ENCODE measurements around the gene TNPO1.

Gene TNPO1

GRCh38 chr5:72854419-72854818, 38.0 kb downstream of the TNPO1 start:
- no peak overlapping the region for H3K4me3 ChIP-seq
- no peaks in the 10 kb centered on the region for H3K9me3 ChIP-seq (replicated peaks in 1 of 11)
- H3K36me3 ChIP-seq, result peaks cover 69 to 100% (median 76%) of the 10 kb centered on the region in 11 experiments
- H3K27me3 ChIP-seq, result no peaks in the 10 kb centered on the region
- no peak overlapping the region for H3K4me2 ChIP-seq
- H3K9ac ChIP-seq, result no peak overlapping the region
- TF ChIP-seq Cebpa-rat (IDR thresholded peaks at IDR 0.05), result no peak
- peaks cover 81 to 100% (median 100%) of the 10 kb centered on the region in 11 experiments for H4K20me1 ChIP-seq
- no peak overlapping the region for H3K27ac ChIP-seq
- peaks cover 17 to 57% (median 26%) of the 10 kb centered on the region in 10 experiments for H3K4me1 ChIP-seq

DNA sequence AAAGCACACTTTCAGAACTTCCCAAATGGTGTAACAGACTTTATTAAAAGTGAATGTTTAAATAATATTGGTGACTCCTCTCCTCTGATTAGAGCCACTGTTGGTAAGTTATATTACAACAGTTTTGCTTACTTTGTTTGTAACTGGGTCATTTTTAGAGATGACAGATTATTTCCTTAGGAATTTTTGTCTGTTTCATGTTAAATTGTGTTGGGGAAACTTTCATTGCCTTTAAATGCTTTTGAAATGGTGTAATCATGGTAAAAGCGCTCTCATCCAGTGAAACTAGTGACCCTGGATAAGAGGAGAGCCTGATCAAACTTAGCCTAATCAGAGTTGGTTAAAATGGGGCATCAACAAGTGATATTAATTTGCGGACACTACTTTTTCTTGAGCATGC, 39.4 kb downstream of the TNPO1 start:
- H3K9me3 ChIP-seq (replicated peaks in 1 of 11), result no peaks in the 10 kb centered on the region
- H3K36me3 ChIP-seq, result peaks cover 83 to 100% (median 90%) of the 10 kb centered on the region in 11 experiments
- TF ChIP-seq Cebpa-rat (IDR thresholded peaks at IDR 0.05), result no peak
- H3K4me3 ChIP-seq, result no peak overlapping the region
- no peak overlapping the region for H3K9ac ChIP-seq
- H4K20me1 ChIP-seq, result peaks cover 77 to 100% (median 100%) of the 10 kb centered on the region in 11 experiments
- no peak overlapping the region for H3K4me2 ChIP-seq
- no peaks in the 10 kb centered on the region for H3K27me3 ChIP-seq
- no peak overlapping the region for H3K27ac ChIP-seq
- H3K4me1 ChIP-seq, result peaks cover 7 to 43% (median 12%) of the 10 kb centered on the region in 10 experiments

DNA sequence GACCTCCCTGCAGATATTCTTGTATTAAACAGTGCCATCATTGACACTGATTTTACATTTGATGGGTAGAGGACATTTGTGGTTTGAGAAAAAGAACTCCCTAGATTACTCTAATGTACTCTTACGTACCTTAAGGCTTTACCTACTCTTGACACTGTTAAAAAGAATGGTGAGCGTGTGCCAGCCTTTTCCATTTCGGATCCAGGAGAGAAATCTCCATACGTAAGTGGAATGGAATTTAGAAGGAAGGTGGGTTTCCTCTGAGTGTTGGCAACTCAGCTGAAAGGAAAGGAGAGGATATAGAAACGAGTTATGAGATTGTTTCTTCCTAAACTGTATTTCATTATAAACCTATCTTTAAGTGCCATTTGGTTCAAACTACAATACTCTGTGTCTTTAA, 40.9 kb downstream of the TNPO1 start:
- H3K36me3 ChIP-seq, result peaks cover 90 to 100% (median 96%) of the 10 kb centered on the region in 11 experiments
- H3K27ac ChIP-seq, result no peak overlapping the region
- no peak overlapping the region for H3K9ac ChIP-seq
- no peaks in the 10 kb centered on the region for H3K9me3 ChIP-seq (replicated peaks in 1 of 11)
- TF ChIP-seq Cebpa-rat (IDR thresholded peaks at IDR 0.05), result no peak
- no peak overlapping the region for H3K4me3 ChIP-seq
- H3K4me1 ChIP-seq, result peaks cover 0 to 27% (median under 1%) of the 10 kb centered on the region in 10 experiments; a peak in 9 of 20 replicates
- peaks cover 77 to 100% (median 98%) of the 10 kb centered on the region in 11 experiments; a peak in 21 of 22 replicates for H4K20me1 ChIP-seq
- no peak overlapping the region for H3K4me2 ChIP-seq
- no peaks in the 10 kb centered on the region for H3K27me3 ChIP-seq

GRCh38 chr5:72859127-72859526, 42.7 kb downstream of the TNPO1 start:
- H3K36me3 ChIP-seq, result peaks cover 91 to 100% (median 98%) of the 10 kb centered on the region in 11 experiments
- H3K9ac ChIP-seq, result no peak overlapping the region
- no peak overlapping the region for H3K4me3 ChIP-seq
- H3K27ac ChIP-seq, result no peak overlapping the region
- H4K20me1 ChIP-seq, result peaks cover 75 to 100% (median 95%) of the 10 kb centered on the region in 11 experiments; a peak in 21 of 22 replicates
- H3K4me2 ChIP-seq, result no peak overlapping the region
- no peak for TF ChIP-seq Cebpa-rat (IDR thresholded peaks at IDR 0.05)
- H3K27me3 ChIP-seq, result no peaks in the 10 kb centered on the region
- peaks cover 0 to 17% (median 0%) of the 10 kb centered on the region in 10 experiments; a peak in 3 of 20 replicates for H3K4me1 ChIP-seq
- H3K9me3 ChIP-seq (replicated peaks in 1 of 11), result no peaks in the 10 kb centered on the region

DNA sequence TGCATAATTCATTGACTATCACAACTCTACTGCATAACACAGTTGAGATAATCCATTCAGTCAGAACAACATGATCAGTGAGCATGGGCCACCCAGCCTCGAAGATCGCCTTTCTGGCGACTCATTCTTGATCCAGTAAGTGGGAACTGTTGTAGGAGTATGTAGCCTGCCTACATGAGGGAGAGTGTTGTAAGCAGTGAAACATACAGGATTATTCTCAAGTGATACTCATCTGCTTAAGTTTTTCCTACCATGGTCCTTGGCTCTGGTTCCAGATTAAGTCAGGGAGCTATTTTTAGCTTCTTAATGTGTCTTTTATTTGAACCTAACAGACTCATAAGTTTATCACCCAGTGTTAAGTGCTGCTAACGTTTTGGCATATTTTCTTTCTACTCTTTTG, 44.0 kb downstream of the TNPO1 start:
- H3K4me3 ChIP-seq, result no peak overlapping the region
- peaks cover 93 to 100% (median 98%) of the 10 kb centered on the region in 11 experiments for H3K36me3 ChIP-seq
- no peak overlapping the region for H3K4me2 ChIP-seq
- no peaks in the 10 kb centered on the region for H3K9me3 ChIP-seq (replicated peaks in 1 of 11)
- no peaks in the 10 kb centered on the region for H3K27me3 ChIP-seq
- peaks cover 0 to 17% (median 0%) of the 10 kb centered on the region in 10 experiments; a peak in 3 of 20 replicates for H3K4me1 ChIP-seq
- TF ChIP-seq Cebpa-rat (IDR thresholded peaks at IDR 0.05), result no peak
- H4K20me1 ChIP-seq, result peaks cover 66 to 100% (median 93%) of the 10 kb centered on the region in 11 experiments; a peak in 21 of 22 replicates
- H3K27ac ChIP-seq, result no peak overlapping the region
- H3K9ac ChIP-seq, result no peak overlapping the region

DNA sequence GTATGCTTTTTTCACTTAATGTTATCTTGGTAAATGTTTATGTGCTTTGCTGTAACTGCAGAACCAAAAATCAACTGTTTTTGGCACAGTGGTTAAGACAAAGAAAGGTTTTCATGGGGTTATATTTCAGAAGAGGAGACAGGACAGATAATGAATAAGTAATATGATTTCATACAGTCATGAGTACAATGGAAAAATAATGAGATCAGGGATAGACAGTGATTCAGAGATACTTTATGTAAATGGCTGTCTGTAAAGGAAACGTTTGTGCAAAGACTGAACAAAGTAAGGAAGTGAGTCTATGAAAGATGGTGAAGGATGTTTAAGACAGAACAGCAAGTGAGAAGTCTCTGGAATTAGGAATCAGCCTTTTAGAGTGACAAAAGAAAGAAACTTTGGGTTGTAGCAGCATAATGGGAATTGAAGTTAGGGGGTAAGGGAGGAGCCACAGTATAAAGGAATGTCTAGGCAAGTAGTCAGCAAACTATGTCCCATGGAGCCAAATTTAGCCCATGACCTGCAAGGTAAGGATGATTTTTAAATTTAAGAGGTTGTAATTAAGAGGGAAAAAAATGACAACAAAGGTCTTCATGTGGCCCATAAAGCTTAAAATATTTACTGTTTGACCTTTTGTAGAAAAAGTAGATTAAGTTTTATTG, 55.0 kb downstream of the TNPO1 start:
- Histone ChIP-seq H3K27ac (no peak overlapping the region), H3K4me3 (no peak overlapping the region), H3K27me3 (no peaks in the 10 kb centered on the region), H3K9me3 (replicated peaks in 1 of 11) (no peaks in the 10 kb centered on the region), H3K9ac (no peak overlapping the region), H3K4me2 (no peak overlapping the region), H4K20me1 (peaks cover 13 to 93% (median 67%) of the 10 kb centered on the region in 11 experiments; a peak in 19 of 22 replicates), H3K36me3 (peaks cover 94 to 100% (median 100%) of the 10 kb centered on the region in 11 experiments), H3K4me1 (peaks cover 0 to 28% (median 0%) of the 10 kb centered on the region in 10 experiments; a peak in 4 of 20 replicates)
- TF ChIP-seq Cebpa-rat (IDR thresholded peaks at IDR 0.05), result no peak

DNA sequence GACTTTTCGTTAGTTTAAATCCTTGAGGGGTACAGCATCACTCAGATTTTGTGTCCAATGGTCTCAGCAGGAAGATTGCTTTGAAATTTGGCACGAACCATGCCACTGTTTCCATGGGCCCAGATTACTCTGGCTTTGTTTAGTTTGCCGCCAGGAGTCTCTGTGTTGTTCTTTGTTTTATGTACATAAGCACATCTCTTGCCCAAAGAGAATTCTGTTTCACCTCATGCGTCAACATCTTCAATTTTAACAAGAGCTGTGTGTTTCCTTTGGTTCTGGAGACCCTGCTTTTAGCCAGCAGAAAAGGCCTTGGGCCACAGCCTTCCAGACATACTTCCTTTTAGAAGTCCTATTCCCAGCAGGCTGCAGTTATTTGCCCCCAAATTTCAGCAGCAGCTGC, 62.4 kb downstream of the TNPO1 start:
- Histone ChIP-seq H3K27ac (no peak overlapping the region), H3K9me3 (replicated peaks in 1 of 11) (no peaks in the 10 kb centered on the region), H3K36me3 (peaks cover 95 to 100% (median 100%) of the 10 kb centered on the region in 11 experiments), H3K4me3 (no peak overlapping the region), H3K27me3 (no peaks in the 10 kb centered on the region), H3K9ac (no peak overlapping the region), H3K4me1 (peaks cover 0 to 11% (median 0%) of the 10 kb centered on the region in 10 experiments; a peak in 4 of 20 replicates), H3K4me2 (no peak overlapping the region), H4K20me1 (peaks cover 3 to 80% (median 50%) of the 10 kb centered on the region in 11 experiments; a peak in 20 of 22 replicates)
- no peak for TF ChIP-seq Cebpa-rat (IDR thresholded peaks at IDR 0.05)

- TF ChIP-seq Cebpa-rat (IDR thresholded peaks at IDR 0.05), result no peak
- Histone ChIP-seq H3K4me1 (peaks cover 0 to 8% (median under 1%) of the 10 kb centered on the region in 10 experiments; a peak in 9 of 20 replicates), H3K9ac (no peak overlapping the region), H3K27ac (no peak overlapping the region), H3K36me3 (peaks cover 99 to 100% (median 100%) of the 10 kb centered on the region in 11 experiments), H3K9me3 (replicated peaks in 1 of 11) (no peaks in the 10 kb centered on the region), H4K20me1 (peaks cover 17 to 98% (median 59%) of the 10 kb centered on the region in 11 experiments; a peak in 21 of 22 replicates), H3K4me3 (no peak overlapping the region), H3K27me3 (no peaks in the 10 kb centered on the region), H3K4me2 (no peak overlapping the region)
Observed at GRCh38 chr5:72882989-72883388, 66.5 kb downstream of the TNPO1 start.

- peaks cover 17 to 98% (median 57%) of the 10 kb centered on the region in 11 experiments; a peak in 21 of 22 replicates for H4K20me1 ChIP-seq
- no peak overlapping the region for H3K4me2 ChIP-seq
- H3K36me3 ChIP-seq, result peaks cover 99 to 100% (median 100%) of the 10 kb centered on the region in 11 experiments
- no peaks in the 10 kb centered on the region for H3K9me3 ChIP-seq (replicated peaks in 1 of 11)
- H3K4me3 ChIP-seq, result no peak overlapping the region
- H3K27me3 ChIP-seq, result no peaks in the 10 kb centered on the region
- H3K4me1 ChIP-seq, result peaks cover 0 to 17% (median 5%) of the 10 kb centered on the region in 10 experiments; a peak in 9 of 20 replicates
- no peak for TF ChIP-seq Cebpa-rat (IDR thresholded peaks at IDR 0.05)
- H3K27ac ChIP-seq, result no peak overlapping the region
- no peak overlapping the region for H3K9ac ChIP-seq
Observed at GRCh38 chr5:72883850-72884249, 67.4 kb downstream of the TNPO1 start.
